HG03108 (cell line): Measurements from ENCODE around the gene UBALD1.
A peak's percentile ranks its signal among the peaks of the same experiment; 100 is the strongest.

Experiments used
- ATAC-seq: cut with Tn5 transposase; IDR thresholded peaks from one replicate; pipeline ENCODE4 v1.9.1; 2021; ENCODE audit warnings: moderate library complexity; ENCODE audit not compliant: unreplicated experiment

The UBALD1 gene

GRCh38 chr16:4646773-4647643, 32.3 kb upstream of the UBALD1 start:
- no peak for ATAC-seq

DNA sequence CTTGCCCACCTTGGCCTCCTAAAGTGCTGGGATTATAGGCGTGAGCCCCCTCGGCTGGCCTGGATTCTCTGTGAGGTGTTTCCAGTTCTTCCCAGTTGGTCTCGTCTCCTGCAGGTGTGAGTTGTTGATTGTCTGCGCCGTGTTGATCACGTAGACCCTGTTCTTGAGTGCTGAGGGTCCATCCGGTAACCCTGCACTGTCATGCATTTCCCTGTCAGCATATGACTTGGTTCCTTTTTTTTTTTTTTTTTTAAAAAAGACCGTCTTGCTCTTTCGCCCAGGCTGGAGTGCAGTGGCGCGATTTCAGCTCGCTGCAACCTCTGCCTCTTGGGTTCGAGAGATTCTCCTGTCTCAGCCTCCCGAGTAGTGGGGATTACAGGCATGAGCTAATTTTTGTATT, 27.2 kb upstream of the UBALD1 start:
- no peak for ATAC-seq

GRCh38 chr16:4641306-4641687, 26.6 kb upstream of the UBALD1 start:
- ATAC-seq: no peak

DNA sequence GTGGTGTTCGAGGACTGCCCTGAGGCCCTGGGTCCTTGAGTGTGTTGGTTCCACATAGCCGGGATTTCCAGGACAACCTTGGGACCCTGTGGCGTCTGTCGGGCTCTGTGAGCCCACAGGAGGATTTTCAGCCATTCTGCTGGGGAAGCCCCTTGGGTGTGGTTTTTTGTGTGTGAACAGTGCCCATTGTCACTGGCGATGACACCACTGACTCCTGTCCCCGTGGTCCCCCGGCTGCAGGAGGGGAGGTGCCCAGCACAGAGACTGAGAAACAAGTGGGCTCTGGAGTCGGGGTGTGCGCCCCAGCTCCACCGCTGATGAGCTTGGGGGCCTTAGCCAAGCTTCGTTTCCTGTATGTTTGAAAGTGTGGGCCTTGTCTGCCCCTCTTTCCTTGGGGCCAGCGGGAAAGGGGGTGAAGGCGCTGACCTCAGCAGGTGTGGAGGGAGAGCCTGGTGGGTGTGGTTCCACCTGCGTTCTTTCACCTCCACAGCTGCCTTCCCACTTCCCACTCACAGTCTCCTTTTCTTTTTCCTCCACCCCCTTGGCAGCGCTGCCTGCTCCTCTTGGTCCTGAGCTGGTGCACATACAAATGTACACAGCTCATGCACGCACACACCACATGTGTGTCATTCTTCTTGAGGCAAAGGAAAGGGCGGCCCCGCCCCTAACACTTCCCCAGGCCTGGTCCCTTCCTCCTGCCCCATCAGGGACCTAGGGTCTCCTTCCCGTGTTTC, 26.1 kb upstream of the UBALD1 start:
- ATAC-seq: no peak

GRCh38 chr16:4639899-4640509, 25.3 kb upstream of the UBALD1 start:
- no peak for ATAC-seq

GRCh38 chr16:4637501-4638166, 22.9 kb upstream of the UBALD1 start:
- ATAC-seq: no peak

DNA sequence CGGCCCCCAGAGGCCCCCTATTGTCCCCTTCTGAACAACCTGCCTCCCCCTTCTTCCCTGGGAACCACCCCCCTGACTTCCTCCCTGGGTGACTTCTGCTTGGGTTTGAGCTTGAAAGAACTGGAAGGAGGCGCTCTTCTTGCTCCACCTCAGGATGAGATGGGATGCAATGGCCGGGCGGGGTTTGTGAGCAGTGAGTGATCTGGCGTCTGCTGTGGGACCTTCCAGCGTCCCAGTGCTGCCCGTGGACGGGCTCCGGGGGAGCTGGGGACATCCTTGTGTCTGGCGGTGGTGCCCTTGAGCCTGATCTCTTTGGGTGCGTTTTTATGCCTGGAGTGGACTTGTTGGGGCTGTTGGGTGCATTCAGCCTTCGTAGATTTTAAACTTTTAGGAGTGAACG, 21.5 kb upstream of the UBALD1 start:
- ATAC-seq: no peak

DNA sequence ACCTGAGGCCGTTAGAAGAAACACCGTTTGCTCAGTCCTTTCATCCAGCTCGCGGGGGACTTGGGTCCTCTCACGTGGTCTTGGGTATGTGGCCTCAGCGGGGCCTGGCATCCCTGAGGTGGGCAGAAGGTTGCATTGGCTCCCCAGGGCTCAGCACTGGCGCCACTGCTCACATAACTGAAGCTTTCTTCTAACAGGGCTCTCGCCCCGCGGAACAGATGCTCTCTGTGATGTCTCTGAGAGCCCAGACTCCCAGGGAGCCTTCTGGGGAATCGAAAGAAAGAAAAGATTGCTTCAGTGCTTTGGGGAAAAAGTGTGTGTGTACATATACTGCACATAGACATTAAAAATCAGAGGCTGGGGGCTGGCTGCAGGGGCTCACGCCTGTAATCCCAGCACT, 20.1 kb upstream of the UBALD1 start:
- no peak for ATAC-seq

GRCh38 chr16:4633910-4634635, 19.4 kb upstream of the UBALD1 start:
- ATAC-seq: no peak

DNA sequence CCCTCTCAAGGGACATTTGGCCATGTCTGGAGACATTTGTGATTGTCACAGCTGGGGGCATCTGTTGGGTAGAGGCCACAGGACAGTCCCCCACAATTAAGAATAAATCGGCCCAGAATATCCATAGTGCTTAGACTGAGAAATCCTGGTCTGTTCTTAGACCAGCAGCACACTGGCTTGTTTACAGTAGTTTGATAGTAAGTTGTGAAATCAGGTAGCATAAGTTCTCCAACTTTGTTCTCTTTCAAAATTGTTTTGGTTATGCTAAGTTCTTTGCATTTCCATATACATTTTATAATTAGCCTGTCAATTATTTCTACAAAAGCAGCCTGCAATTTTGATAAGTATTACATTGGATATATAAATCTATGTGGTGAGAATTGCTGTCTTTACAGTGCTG, 16.8 kb upstream of the UBALD1 start:
- no peak for ATAC-seq

DNA sequence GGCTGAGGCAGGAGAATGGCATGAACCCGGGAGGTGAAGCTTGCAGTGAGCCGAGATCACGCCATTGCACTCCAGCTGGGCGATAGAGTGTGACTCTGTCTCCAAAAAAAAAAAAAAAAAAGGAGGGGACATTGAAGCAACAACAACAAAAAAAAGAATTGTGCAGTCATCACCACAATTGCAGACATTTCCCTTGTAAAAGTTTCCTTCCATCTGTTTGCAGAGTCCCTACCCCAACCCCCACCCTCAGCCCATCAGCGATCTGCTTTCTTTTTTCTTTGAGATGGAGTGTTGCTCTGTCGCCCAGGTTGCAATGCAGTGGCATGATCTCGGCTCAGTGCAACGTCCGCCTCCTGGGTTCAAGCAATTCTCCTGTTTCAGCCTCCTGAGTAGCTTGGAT, 13.6 kb upstream of the UBALD1 start:
- no peak for ATAC-seq

DNA sequence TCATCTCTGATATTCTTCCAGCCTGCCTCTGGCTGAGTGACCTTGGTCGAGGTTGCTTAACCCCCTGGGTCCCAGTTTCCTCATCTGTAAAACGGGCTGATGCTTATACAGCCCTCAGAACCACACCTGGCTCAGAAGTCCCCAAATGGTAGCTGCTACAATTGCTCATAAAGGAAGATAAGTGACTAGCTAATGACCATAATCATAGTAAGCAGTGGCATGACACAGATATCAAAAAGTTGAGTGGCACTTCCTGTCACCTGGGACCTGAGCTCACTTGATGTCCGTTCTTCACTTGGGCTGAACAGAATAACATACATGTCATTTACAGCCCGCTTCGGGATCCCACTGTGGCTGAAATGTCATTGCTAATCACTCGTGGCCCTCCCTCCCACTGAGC, 11.7 kb upstream of the UBALD1 start:
- no peak for ATAC-seq

DNA sequence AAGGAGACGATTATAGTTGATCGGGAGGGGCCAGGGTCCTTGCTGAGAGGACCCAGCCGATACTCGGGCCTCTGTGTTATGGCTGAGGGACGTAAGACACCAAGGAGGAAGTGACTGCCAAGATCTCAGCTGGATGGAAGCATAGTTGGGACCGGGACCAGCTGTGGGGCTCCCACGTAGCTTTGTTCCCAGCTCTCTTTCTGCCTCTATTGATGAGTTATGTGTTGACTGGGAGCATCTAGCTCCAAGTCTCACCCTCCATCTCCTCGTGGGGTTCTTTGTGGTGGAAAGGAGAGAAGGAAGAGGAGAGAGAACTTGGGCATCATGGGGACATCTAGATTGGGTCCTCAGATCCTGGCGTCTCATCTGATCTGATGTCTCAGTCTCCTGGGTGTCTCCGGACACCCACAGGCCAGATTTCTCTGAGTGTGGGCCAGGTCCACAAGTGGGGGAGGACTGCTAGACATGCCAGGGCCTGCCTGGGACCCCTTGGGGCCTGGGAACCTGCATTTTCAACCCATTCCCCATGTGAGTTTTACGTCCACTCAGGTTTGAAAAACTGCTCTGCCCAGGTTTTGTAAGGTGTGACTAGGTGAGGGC, 11.0 kb upstream of the UBALD1 start:
- ATAC-seq: no peak

DNA sequence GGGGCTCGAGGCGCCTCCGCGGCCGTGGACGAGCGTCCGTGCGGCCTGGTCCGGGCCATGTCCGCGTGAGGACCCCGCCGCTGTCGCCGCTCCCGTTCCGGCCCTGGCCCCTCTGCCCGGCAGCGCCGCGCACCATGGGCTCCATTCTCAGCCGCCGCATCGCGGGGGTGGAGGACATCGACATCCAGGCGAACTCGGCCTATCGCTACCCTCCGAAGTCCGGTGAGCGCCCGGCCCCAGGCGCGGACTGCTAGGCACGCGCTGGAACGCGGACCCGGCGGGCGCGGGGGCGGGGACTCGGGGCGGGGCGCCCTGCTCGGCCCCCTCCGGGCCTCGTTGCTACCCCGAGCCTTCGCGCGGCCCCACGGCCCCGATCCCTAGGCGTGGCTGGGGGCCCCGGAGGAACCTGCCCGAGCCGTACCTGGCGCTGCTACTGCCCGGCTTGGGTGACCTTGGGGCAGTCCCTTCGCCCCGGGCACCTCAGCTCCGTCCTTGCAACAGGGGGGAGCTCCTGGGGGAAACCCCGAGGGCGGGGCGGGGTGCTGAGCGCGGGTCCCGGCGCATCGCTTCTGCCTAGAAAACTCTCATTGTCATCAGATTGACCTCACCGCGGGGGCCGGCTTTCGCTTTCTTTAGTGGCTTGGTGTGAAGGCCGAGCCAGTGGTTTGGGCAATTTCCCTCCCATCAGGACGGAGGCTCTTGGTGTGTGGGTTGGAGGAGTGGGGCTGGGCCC, 10.3 kb upstream of the UBALD1 start:
- peak; percentile 46 for ATAC-seq

GRCh38 chr16:4624015-4624826, 9.5 kb upstream of the UBALD1 start, which contains the start of gene MGRN1:
Gene MGRN1 (plus strand): TSS chr16:4624826. CDS start chr16:4624961, 135 bp downstream.
- peak; percentile 74 for ATAC-seq

GRCh38 chr16:4623593-4623992, 8.9 kb upstream of the UBALD1 start:
- ATAC-seq: no peak

GRCh38 chr16:4618645-4619418, 4.1 kb upstream of the UBALD1 start:
- ATAC-seq: no peak

- no peak for ATAC-seq
Measured at GRCh38 chr16:4617880-4618279, 3.2 kb upstream of the UBALD1 start.
